ENCODE data around the gene ELAVL4. TPM values are rescaled to one million over a fixed set of nuclear protein-coding genes. Genes with fewer than 3 reads are reported as not detected.

Gene ELAVL4
- total RNA-seq, 1 experiment from 2014 or later = not detected

DNA sequence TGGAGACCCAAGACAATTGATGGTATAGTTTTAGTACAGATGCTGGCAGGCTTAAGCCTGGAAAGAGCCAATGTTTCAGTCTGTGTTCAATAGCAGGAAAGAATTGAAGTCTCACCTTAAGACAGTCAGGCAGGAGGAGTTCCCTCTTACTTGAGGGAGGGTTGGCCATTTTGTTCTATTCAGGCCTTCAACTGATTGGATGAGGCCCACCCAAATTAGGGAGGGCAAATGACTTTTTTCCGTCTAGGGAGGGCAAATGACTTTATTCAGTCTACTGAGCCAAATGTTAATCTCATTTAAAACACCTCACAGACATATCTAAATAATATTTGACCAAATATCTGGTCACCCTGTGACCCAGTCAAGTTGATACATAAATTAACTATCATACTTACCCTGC lies 31.4 kb upstream of the ELAVL4 start:
- Histone ChIP-seq H4K20me1 (ENCODE audit: insufficient read depth) (no peaks in the 10 kb centered on the region), H3K27ac (ENCODE audit: low read depth, low read length) (no peak overlapping the region), H3K9ac (ENCODE audit: low read length) (no peak overlapping the region), H3K36me3 (ENCODE audit: control insufficient read depth in 1 of 2, insufficient read depth in 2 of 2, low read length in 2 of 2) (no peaks in the 10 kb centered on the region), H3K4me2 (ENCODE audit: low read length) (no peak overlapping the region), H3K27me3 (ENCODE audit: insufficient read depth, low read length) (no peaks in the 10 kb centered on the region), H3K4me3 (replicated peaks in 1 of 2; ENCODE audit: low read depth in 1 of 2, low read length in 2 of 2) (no peak overlapping the region), H3K4me1 (ENCODE audit: control insufficient read depth in 1 of 2, insufficient read depth in 2 of 2, low read length in 2 of 2) (no peaks in the 10 kb centered on the region), H2AFZ (ENCODE audit: low read depth, low read length, poor library complexity, severe bottlenecking) (no peak overlapping the region), H3K79me2 (ENCODE audit: insufficient read depth, low read length) (no peaks in the 10 kb centered on the region), H3K9me2 (ENCODE audit: insufficient read depth) (no peaks in the 10 kb centered on the region), H3K9me3 (ENCODE audit: control insufficient read depth in 1 of 2, insufficient read depth in 1 of 2, low read depth in 1 of 2, low read length in 2 of 2) (no peaks in the 10 kb centered on the region)
- no peak for TF ChIP-seq CTCF (IDR thresholded peaks at IDR 0.05 in 2 of 3, conservative IDR thresholded peaks at IDR 0.05 in 1 of 3; ENCODE audit: borderline replicate concordance in 1 of 3, insufficient read depth in 1 of 3, low read depth in 2 of 3, low read length in 2 of 3)
- no peak for TF ChIP-seq CEBPB (IDR thresholded peaks at IDR 0.05; ENCODE audit: low read depth)
- TF ChIP-seq, protein P1, sequence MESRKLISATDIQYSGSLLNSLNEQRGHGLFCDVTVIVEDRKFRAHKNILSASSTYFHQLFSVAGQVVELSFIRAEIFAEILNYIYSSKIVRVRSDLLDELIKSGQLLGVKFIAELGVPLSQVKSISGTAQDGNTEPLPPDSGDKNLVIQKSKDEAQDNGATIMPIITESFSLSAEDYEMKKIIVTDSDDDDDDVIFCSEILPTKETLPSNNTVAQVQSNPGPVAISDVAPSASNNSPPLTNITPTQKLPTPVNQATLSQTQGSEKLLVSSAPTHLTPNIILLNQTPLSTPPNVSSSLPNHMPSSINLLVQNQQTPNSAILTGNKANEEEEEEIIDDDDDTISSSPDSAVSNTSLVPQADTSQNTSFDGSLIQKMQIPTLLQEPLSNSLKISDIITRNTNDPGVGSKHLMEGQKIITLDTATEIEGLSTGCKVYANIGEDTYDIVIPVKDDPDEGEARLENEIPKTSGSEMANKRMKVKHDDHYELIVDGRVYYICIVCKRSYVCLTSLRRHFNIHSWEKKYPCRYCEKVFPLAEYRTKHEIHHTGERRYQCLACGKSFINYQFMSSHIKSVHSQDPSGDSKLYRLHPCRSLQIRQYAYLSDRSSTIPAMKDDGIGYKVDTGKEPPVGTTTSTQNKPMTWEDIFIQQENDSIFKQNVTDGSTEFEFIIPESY (IDR thresholded peaks at IDR 0.05; ENCODE audit: extremely low read depth, insufficient replicate concordance, low read length) = no peak
- TF ChIP-seq JUND (IDR thresholded peaks at IDR 0.05) = no peak
- no peak for TF ChIP-seq EZH2 (IDR thresholded peaks at IDR 0.05)
- no peak for TF ChIP-seq ATF3 (IDR thresholded peaks at IDR 0.05)
- TF ChIP-seq ZNF274 (IDR thresholded peaks at IDR 0.05; ENCODE audit: low read depth, low read length) = no peak
- no peak for TF ChIP-seq SIN3A (IDR thresholded peaks at IDR 0.05; ENCODE audit: low read depth)
- TF ChIP-seq FOSL1 (IDR thresholded peaks at IDR 0.05; ENCODE audit: low read depth) = no peak
- no peak for TF ChIP-seq RAD21 (IDR thresholded peaks at IDR 0.05; ENCODE audit: low read depth)
- TF ChIP-seq CBX3 (IDR thresholded peaks at IDR 0.05; ENCODE audit: low read depth) = no peak
- TF ChIP-seq SRF (IDR thresholded peaks at IDR 0.05; ENCODE audit: low read depth) = no peak
- ChIA-PET CTCF (no interaction called here), RAD21 (ENCODE audit: low non-redundant PET in 1 of 2, low total read pairs in 2 of 2, uncharacterized antibody in 2 of 2, unreplicated experiment in 2 of 2) (no interaction called here), POLR2A (no interaction called here)
- intact Hi-C loops (cut with micrococcal nuclease) = no loop called here
- ATAC-seq (no peak), DNase-seq (ENCODE audit: low read depth, low spot score) (no peak)
- BruUV-seq (replicated peaks) = no TSS peak

Data from HCT116 (cell line).